Measurements from ENCODE around the gene RECK.

DNA sequence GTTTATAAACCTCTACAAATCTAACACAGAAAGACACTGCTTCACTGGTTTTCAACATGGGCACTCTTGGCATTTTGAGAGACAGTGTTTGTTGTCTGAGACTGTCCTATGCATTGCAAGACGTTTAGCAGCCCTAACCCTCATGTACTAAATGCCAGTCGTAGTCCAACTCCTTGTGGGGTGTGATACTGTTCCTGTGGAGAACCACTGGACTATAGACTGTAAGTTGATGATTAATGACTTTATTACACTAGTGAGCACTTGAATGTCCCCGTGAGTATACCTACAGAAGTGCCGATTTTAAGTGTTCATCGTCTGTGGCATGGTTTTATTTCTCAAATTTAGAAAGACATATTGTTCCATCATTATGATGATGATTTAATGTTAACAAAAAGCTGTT, 46.2 kb downstream of the RECK start:
- TF ChIP-seq, protein P1, sequence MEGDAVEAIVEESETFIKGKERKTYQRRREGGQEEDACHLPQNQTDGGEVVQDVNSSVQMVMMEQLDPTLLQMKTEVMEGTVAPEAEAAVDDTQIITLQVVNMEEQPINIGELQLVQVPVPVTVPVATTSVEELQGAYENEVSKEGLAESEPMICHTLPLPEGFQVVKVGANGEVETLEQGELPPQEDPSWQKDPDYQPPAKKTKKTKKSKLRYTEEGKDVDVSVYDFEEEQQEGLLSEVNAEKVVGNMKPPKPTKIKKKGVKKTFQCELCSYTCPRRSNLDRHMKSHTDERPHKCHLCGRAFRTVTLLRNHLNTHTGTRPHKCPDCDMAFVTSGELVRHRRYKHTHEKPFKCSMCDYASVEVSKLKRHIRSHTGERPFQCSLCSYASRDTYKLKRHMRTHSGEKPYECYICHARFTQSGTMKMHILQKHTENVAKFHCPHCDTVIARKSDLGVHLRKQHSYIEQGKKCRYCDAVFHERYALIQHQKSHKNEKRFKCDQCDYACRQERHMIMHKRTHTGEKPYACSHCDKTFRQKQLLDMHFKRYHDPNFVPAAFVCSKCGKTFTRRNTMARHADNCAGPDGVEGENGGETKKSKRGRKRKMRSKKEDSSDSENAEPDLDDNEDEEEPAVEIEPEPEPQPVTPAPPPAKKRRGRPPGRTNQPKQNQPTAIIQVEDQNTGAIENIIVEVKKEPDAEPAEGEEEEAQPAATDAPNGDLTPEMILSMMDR (IDR thresholded peaks at IDR 0.05), result no peak
- no peak for TF ChIP-seq POLR2A (IDR thresholded peaks at IDR 0.05)

Measured in breast epithelium (tissue), 3 donors.